Stimulated activated CD4-positive, alpha-beta T cell treated with anti-CD3 and anti-CD28 coated beads, TNF-alpha, amount 100 ng/mL, for 4 hours (primary cell): Measurements from ENCODE around the gene NEK2.
"Not testable (repeated sequence)": the region's sequence is repeated elsewhere in the genome, so short reads cannot be mapped to it uniquely, and the experiment has no call there.

Experiments used
- DNase-seq, 3 experiments: peaks; one replicate each; pipeline ENCODE4 v3.0.0-alpha.2; 2020; ENCODE audit warnings: low read depth in 3 of 3

Gene NEK2

DNA sequence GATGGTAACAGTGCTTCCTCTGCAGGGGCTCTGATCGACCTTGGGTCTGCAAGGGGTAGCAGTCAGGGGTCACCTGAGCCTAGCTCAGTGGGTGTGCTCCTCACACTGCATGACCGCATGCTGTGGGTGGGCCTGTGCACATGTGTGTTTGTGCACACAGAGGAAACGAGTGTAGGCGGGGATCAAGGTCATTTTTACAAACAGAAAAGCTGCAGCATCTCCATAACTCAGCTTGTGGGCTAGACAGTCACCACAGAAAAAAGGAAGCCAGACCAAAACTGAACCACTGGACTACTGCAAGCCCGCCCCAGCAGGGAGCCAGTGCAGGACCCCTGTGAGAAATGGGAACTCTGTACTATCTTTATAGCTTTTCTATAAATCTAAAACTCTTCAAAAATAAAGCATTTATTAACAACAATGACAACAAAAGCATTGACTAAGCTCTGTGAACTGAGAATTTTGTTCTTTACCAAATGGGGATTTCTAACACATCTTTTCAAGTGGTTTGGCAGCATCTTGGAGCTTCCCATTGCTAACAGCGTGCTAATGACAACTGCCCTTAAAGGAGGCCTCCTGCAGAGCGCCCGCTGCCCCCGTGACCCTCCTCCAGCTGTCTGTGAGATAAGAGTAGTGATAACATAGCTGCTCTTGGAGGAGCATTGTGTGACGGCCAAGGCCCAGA lies 19.9 kb upstream of the NEK2 start:
- no peak for DNase-seq

DNA sequence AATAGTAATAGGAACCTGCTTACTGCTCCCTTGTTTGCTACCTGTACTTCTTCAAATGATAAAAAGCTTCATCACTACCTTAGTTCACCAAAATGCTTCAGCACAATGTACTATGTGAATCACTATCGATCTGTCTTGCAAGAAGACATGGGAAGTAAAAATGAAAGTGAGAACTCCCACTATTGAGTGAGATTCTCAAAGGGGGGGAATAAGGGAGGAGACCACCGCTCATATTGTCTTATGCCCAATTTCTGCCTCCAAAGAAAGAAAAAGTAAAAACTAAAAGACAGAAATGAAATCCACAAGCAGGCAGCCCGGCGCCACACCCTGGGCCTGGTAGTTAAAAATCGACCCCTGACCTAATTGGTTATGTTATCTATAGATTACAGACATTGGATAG lies 18.5 kb upstream of the NEK2 start:
- DNase-seq = not testable (repeated sequence)

DNA sequence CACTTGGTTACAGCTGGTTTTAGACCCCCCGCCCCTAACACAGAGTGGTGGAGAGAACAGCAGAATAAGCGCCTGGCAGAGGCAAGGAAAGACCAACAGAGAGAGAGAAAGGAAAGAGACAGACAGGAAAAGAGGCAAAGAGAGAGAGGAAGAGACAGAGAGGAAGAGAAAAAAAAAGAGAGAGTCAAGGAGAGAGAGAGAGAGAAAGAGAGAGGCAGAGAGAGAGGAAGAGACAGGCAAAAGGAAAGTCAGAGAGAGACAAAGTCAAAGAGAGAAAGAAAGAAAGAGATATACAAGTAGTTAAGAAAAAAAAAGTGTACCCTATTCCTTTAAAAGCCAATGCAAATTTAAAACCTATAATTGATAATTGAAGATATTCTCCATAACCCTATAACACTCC lies 13.0 kb upstream of the NEK2 start:
- no peak for DNase-seq

DNA sequence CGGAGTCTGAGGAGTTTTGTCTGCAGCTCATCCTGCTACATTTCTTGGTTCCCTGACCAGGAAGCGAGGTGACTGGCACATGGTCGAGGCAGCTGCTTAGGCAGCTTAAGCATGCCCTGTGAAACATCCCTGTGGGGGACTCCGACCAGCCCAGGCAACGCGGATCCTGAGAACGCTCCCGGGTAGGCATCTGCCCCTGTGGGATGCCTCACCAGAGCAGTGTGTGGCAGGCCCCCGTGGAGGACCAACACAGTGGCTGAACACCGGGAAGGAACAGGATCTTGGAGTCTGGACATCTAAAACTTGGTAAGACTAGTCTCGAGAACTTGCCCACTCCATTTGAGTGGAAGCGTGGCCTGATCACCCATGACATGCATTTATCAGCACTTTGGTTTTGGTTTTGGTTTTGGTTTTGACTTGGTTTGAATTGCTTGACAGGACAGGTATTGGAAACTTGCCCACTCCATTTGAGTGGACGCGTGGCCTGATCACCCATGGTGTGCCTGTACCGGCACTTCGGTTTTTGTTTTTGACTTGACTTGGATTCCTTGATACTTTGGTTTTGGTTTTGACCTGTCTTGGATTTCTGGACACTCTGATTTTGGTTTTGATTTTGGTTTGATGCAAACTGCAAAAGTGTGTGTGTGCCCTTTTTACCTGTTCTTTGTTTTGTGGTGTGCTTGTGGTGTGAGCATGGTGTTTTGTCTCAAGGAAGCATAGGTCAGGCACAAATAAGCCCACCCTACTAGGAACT lies 12.2 kb upstream of the NEK2 start:
- no peak for DNase-seq

DNA sequence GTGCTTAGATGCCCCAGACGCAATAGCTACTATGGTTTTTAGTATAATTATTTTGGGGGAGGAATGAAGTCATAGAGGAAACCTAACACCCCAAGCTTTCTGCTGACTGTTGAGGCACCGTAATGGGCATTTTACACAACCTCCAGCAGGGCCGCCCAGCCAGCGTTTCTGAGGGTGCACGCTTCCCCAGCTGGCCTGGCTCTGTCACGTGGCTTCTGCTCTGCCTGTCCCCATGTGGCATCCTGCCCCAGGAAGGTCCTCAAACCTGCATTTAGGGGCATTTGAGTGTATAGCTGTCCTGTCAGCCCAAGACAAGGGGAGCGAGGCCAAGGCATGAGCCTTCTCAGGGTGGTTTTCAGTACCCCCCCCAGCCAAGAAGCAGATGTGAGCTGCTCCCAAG lies 10.4 kb upstream of the NEK2 start:
- DNase-seq = no peak

DNA sequence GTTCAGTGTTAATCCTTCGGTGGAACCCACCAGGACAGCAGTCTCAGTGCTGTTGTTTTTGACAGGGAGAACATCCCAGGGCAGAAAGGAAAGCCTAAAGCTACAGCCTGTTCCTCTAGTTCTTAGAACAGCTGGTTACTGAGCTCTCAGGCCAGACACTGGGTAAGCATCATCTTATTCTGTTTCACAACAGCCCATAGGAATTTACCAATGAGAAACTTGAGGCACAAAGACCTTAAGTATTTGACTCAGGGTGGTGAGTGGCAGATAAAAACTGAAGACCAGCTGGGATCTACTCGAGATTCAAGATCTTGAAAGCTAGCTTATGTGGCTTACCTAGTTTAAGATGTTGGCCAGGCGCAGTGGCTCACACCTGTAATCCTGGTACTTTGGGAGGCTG lies 9.4 kb upstream of the NEK2 start:
- no peak for DNase-seq

DNA sequence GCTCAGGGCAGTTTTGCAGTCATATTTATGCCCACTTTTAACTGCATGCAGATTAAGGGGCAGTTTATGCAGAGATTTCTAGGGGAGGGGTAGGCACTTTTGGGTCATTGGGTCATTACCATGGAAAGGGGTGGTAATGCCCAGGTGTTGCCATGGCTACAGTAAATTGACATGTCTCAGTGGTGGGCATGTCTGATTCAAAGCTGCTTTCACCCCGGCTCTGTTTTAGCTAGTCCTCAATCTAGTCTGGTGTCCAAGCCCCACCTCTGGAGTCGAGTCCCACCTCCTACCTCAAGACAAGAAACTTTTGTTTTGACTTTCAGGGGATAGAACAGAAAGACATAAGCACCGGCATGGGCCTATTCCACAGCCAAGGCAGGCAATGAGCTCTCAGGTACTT lies 8.9 kb upstream of the NEK2 start:
- no peak for DNase-seq

DNA sequence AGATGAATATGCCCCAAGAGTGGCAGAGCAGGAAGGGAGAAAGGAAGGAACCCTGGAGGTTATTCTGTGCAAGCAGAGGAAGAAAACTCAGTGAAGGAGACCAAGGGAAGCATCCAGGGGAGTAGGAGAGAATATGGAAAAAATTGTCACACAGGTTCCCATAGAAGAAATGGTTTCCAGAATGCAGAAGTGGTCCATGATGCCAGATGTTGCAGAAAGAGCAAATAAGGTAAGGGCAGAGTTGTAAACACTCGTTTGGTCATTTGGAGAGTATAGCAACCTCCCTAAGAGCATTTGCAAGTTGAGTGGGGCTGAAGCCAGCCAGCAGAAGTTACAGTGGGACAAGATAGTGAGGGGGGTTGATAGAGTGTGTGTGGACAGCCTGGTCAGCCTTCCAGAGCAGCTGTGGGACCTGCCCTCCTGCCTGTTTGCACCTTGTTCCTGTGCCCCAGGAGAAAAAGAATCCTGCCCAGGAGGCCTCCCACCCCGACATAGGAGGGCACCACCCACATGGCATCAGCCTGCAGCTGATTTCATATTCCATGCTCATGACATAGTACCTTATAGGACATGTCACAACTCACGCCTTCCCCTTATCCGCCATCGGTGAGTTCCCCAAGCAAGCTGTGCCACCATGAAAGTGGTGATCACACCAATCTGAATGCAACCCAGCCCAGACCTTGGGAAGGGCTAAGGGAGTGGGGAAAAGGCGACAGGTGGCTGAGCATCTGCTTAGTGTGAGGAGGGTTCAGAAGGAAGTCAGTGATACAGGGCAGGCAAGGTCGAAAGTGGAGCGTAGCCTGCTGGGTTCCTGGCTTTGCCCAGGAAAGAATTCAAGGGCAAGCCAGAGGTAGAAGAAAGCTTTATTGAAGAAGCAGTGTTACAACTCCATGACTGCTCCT lies 8.2 kb upstream of the NEK2 start:
- no peak for DNase-seq

DNA sequence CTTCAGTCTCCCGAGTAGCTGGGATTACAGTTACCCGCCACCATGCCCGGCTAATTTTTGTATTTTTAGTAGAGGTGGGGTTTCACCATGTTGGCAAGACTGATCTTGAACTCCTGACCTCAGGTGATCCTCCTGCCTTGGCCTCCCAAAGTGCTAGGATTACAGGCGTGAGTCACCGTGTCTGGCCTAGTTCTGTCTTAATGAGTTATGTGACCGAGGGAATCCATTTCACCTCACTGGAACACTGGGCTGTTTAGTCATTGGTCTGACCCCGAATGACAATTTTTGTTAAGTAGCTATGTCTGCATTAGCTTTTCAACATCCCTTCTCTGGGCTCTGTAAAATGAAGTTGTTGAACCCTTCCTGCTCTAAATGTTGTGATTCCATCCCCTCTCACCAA lies 6.8 kb upstream of the NEK2 start:
- DNase-seq = not testable (repeated sequence)

DNA sequence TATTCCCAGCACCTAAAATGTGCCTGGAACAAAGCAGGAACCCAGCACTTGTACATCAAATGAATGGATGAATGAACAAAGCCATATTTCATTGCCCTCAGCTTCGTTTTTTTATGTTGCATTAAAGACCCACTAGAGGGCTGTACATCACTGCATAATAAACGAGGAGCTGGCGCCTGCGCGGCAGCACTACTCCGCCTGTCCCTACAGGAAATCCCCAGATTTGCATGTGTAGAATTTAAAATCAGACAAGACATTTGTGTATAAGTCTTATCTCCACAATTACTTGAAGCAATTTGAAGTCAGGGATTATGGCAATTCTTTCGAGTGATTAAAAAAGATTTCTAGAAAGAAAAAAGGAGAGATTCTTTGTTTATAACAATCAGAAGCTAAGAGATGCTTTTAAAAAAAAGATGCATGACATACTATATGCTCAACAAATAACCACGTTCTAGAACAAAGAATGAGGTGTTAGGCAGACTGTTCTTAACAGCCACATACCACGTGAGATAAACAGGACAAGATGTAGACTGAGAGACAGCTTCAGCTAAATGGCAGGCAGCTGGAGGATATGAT lies 5.4 kb upstream of the NEK2 start:
- peak; percentile 34 to 61 (median 52) for DNase-seq

DNA sequence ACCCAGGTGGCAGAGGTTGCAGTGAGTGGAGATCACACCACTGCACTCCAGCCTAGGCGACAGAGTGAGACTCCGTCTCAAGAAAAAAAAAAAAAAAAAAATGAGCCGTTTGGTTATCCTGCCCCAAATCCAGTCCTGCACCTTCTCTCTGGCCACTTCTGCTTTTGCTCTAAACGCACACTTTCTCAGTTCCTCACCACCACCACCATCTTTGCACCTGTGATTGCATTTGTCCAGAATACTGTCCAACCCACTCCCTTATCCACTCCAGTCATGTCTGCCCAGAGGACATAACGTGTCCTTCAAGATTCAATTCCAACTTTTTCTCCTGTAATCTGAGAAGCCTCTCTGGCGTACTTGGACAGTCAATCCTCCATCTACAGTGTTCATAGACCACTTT lies 2.2 kb upstream of the NEK2 start:
- DNase-seq = no peak

DNA sequence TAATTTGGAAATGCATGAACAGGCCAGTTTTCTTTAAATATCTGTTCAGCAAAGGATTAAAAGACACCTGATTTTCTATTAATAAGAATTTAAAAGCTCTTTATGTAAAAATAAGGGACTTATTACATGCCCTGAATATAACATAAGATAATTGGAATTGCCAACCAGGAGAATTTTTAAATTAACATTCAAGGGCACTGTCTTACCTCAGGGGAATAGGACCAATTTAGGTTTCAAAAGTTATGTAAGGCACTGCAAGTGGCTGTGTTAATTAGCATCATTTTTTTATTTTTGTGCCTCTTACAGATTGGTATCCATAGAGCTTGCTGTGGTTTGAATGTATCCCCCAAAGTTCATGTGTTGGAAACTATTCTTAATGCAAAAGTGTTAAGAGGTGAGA lies 1.3 kb upstream of the NEK2 start:
- DNase-seq = no peak

DNA sequence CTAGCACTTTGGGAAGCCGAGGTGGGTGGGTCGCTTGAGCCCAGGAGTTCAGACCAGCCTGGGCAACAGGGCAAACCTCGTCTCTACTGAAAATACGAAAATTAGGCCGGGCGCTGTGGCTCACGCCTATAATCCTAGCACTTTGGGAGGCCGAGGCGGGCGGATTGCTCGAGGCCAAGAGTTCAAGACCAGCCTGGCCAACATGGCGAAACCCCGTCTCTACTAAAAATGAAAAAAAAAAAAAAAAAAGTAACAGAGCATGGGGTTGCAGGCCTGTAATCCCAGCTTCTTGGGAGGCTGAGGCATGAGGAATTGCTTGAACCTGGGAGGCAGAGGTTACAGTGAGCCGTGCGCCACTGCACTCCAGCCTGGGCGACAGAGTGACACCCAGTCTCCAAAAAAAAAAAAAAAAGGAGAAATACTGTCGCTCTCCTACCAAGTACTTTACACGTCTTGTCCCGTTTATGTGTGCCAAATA lies 724 bp upstream of the NEK2 start:
- no peak for DNase-seq

DNA sequence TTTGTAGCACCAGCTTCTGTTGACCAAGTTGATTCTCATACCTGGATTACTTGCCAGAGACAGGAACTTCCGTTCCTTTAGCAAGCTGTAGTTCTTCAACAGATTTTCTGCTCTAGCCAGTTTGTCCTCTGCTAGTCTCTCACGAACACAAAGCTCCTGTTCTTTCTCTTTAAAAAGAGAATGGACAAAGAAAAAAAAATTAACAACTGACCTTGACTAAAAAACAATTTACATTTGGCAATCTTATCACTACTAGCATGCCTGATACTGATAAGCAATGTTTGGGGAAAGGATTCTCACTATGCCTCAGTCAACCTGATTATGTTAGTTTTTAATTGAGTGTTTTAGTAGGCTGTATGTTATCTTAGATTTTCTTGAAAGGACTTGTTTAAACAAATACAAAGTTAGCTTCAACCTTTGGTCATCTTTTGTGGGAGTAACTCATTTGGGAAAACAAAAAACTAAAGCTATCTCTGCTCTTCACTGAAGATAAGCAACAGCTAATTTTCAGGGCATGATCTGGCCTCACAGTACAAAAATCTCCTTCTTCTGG lies 8.3 kb downstream of the NEK2 start:
- DNase-seq = no peak

DNA sequence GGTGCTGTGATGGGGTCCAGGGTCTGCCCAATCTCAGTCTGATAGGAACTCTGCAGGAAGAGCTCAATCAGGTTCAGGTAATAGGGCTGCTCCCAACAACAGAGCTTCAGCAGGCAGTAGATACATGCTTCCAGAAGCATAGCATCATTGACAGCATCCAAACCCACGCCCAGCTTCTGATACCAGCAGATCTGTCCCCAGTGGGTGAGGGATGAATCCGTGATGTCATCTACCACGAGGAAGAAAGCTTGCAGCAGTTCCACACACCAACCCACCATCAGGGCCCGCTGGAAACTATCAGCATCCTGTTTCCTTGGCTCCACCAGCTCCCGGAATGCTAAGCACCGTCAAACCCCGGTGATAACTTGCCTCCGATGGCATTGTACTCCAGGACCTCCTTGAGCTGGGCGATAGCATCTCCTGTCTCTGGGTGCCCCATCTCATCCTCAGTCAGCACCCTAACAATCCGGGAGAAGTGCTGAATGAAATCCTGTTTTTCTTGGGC lies 14.7 kb downstream of the NEK2 start:
- DNase-seq = no peak

DNA sequence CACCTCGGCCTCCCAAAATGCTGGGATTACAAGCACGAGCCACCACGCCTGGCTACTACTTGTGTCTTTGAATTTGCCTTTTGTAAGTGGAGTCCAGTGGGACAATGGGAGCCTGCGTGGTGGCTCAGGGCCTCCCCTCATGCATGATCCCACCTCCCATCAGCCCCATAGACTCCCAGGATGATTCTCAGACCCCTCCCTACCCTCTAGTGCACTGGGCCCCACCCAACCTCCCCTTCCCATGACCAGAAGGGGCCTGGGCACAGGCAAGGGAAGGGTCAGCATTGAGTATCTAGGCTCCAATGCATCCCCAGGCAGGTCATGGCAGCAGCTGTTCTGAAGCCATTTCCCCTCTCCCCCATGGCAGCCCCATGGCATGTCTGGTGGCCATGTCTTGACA lies 18.7 kb downstream of the NEK2 start:
- no peak for DNase-seq

DNA sequence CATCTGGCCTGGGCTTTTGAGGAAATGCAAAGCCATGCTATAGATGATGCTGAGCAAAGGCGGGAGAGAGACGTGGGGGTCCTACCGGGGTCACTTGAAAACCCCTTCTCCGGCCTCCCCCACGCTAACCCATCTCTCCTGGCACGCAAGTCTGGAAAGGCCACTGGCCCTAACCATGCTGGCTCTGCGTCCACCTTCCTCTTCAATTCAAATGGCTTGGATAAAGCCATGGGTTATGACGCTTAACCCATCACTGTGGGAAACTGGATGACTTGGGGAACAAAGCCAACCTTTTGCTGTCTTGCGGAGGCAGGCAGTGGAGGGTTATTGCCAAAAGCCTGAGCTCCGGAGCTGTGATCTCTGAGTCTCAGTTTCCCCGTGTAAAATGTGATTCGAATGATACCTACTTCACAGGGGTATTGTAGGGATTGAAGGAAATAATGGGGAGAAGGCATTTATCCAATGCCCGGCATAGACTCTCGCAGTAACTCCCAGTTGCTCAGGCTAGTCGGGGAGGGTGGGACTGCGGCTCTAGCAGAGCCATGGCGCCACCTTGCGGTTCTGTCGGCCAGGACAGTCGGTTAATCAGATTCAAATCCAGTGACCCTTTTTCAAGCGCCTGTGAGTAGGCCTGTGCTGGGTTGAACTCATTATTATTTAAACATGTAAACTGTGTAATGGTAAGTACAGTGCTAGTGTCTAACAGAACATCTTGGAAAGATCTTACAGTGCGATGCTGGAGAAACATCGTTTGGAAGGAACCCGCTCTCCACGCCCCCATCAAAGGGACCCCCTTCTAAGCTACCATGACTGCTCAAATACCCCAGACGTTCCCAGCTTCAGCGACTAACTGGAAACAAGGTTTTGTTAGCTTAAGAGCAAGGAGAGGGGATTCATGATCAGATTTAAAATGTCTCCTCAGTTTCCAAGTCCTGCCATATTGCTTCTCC lies 20.3 kb downstream of the NEK2 start:
- DNase-seq = peak; percentile 58 to 66 (median 60)

DNA sequence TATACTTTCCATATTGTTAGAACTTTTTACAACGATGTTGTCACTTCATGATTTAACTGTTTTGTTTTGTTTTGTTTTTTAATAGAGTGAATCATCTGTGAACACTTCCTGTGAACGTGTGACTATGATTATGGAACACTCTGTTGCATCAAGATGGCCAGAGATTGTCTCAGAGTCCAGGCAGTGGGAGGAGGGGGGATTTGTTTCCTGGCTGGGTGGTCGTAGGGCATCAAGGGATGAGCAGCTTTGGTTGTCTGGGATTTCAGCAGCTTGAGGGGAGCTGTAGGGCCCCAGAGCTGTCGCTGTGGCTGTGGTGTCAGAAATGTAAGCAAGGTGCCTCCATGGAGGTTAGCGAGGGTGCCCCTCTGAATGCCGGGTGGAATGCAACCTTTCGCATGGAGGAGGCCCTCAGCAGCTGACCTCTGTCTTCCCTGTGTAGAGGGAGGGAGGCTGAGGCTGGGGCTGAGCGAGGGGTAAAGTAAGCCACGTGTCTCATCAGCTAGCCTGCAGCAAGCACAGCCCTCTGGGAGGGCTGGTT lies 21.4 kb downstream of the NEK2 start:
- no peak for DNase-seq

DNA sequence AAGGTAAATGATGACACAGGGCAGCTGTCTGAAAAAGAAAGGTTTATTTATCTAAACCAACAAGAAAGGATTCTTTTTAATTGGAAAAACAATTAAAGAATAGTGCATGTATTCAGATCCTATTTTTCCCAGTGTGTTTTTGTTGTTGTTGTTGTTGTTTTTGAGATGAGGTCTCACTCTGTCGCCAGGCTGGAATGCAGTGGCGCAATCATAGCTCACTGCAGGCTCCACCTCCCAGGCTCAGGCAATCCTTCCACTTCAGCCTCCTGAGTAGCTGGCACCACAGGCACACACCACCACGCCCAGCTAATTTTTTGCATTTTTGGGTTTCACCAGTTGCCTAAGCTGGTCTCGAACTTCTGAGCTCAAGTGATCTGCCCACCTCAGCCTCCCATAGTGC lies 22.1 kb downstream of the NEK2 start:
- no peak for DNase-seq

DNA sequence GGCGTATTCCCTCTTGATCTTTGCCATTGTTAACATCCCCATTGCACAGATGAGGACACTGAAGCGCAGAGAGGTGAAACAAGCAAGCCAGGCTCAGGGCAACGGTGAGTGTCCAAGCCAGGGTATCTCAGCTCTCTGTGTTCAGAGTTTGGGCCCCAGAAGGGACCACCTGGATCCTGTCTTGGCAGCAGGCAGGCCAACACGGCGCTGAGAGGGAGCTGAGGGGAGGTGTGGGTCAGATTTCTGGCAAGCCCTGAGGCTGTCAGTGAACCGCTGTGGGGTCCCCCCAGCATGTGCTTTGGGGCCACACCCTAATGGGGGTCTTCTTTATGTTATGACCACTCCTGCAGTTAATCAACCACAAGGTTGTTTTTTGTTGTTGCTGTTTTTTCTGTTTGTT lies 23.1 kb downstream of the NEK2 start:
- DNase-seq = no peak
